Spleen (tissue), 11 donors: ENCODE data around the gene PLA2G5. TPM values are rescaled to one million over a fixed set of nuclear protein-coding genes. Genes with fewer than 3 reads are reported as not detected.

Experiments
- DNase-seq: peaks from one replicate; pipeline ENCODE4 v3.0.0-alpha.2; 2020
- H3K27ac ChIP-seq, 8 donors: fragments of 200-600 bp; sonication (generic) in 7 of 8; 1 replicate in 4 of 8; 2 replicates in 4 of 8; pipeline versions ENCODE4 v1.5.0 to v1.8.0; 2016 to 2021; ENCODE audit warnings: inconsistent platforms in 4 of 8, mild to moderate bottlenecking in 4 of 8, moderate library complexity in 1 of 8
- H3K27me3 ChIP-seq, 7 donors: fragments of 200-600 bp; sonication (generic) in 6 of 7; replicated peaks in 1 of 7; 1 replicate in 4 of 7; 2 replicates in 3 of 7; pipeline versions ENCODE4 v1.5.0 to v1.8.0; 2016 to 2021; ENCODE audit warnings: inconsistent platforms in 3 of 7, mild to moderate bottlenecking in 1 of 7
- H3K36me3 ChIP-seq, 6 donors: fragments of 200-600 bp; sonication (generic) in 5 of 6; 1 replicate in 4 of 6; 2 replicates in 2 of 6; pipeline versions ENCODE4 v1.5.0 to v1.8.0; 2016 to 2021; ENCODE audit warnings: inconsistent platforms in 2 of 6
- H3K4me1 ChIP-seq, 6 donors: fragments of 200-600 bp; sonication (generic) in 5 of 6; 1 replicate in 3 of 6; 2 replicates in 3 of 6; pipeline versions ENCODE4 v1.5.0 to v1.8.0; 2016 to 2021; ENCODE audit warnings: inconsistent platforms in 3 of 6
- H3K4me3 ChIP-seq, 8 donors: fragments of 200-600 bp; sonication (generic) in 7 of 8; 1 replicate in 4 of 8; 2 replicates in 4 of 8; pipeline versions ENCODE4 v1.5.0 to v1.8.0; 2016 to 2021; ENCODE audit warnings: inconsistent platforms in 4 of 8, mild to moderate bottlenecking in 4 of 8, moderate library complexity in 2 of 8
- H3K9me3 ChIP-seq, 8 donors: fragments of 200-600 bp; sonication (generic) in 7 of 8; 1 replicate in 4 of 8; 2 replicates in 4 of 8; pipeline versions ENCODE4 v1.5.0 to v1.8.0; 2016 to 2021; ENCODE audit warnings: inconsistent platforms in 4 of 8
- POLR2A ChIP-seq, 3 donors: fragments of 450-650 bp; IDR thresholded peaks; one replicate each; pipeline ENCODE4 v1.5.1; 2017; ENCODE audit warnings: antibody characterized with exemption in 3 of 3, mild to moderate bottlenecking in 1 of 3
- POLR2AphosphoS5 ChIP-seq, 3 donors: sonication (generic); formaldehyde crosslinking; IDR thresholded peaks; one replicate each; pipeline ENCODE4 v1.5.1; 2017; ENCODE audit warnings: antibody characterized with exemption in 3 of 3
- WGBS, 5 donors: extraction: QIAGEN DNeasy Blood & Tissue Kit in 3 of 5; methylation state at CpG; one replicate each; pipeline versions ENCODE4 v1.1.5 to v1.1.7; 2013 to 2018; 5-methylcytosine and 5-hydroxymethylcytosine counted together
- intact Hi-C: fragments of 100-400 bp; cut with DNase I; formaldehyde crosslinking; loops from one replicate; pipeline ENCODE4 v1.15.0; 2023; ENCODE audit warnings: low total_unique reads
- polyA plus RNA-seq, 3 donors: library from polyadenylated mRNA; stranded (reverse); fragments of 200-250 nt; gene quantifications; one replicate each; pipeline ENCODE4 v1.2.1, GENCODE V29; 2013
- total RNA-seq, 7 donors: library from RNA; depleted of rRNA in 3 of 7; stranded (reverse); fragments of >200 nt in 3 of 7; fragmentation: NEBNext Ultra II Directional in 4 of 7; extraction: Animal tissue kit (Norgen Biotek cat#: 25700) in 4 of 7; gene quantifications; one replicate each; pipeline versions ENCODE4 v1.1.0 to v1.2.1, GENCODE V29; 2016 to 2021
- TF ChIP-seq, protein P1 (sequence below), 11 experiments: fragments of 200-600 bp in 7 of 11; fragments of 450-650 bp in 4 of 11; sonication (generic) in 4 of 11; IDR thresholded peaks in 8 of 11; conservative IDR thresholded peaks in 3 of 11; 1 replicate in 7 of 11; 2 replicates in 4 of 11; pipeline versions ENCODE4 v1.4.0 to v1.8.0; 2016 to 2021; ENCODE audit warnings: antibody characterized with exemption in 11 of 11, inconsistent platforms in 4 of 11, mild to moderate bottlenecking in 1 of 11
- donor health status: healthy with polysubstance abuse.
- donor health status: DM: no; HTN: no; CAD: no; lungs with moderate emphysema.
- donor health status: DM: no; HTN: no; CAD: no.
- donor health status: Bipolar disorder and iron deficiency.
- donor health status: healthy.
- donor health status: DM: no; HTN: no; CAD: no.
- donor health status: DM: yes; HTN: yes; CAD: no.

Gene PLA2G5
- total and polyA plus RNA-seq, 10 donors, result 0.34 to 2.0 (median 0.89) TPM; not detected in 3

- Histone ChIP-seq H3K36me3 (no peaks in the 10 kb centered on the region), H3K9me3 (no peaks in the 10 kb centered on the region), H3K4me1 (peaks cover 0 to 17% (median 9%) of the 10 kb centered on the region in 6 donors), H3K27ac (no peak overlapping the region), H3K4me3 (no peak overlapping the region), H3K27me3 (no peaks in the 10 kb centered on the region)
- WGBS, 5 donors, result 81 to 90% (median 83%) methylated on average over 7 of the region's 7 CpGs
- TF ChIP-seq POLR2AphosphoS5 (IDR thresholded peaks at IDR 0.05), result no peak
- no peak for TF ChIP-seq POLR2A (IDR thresholded peaks at IDR 0.05)
- TF ChIP-seq, protein P1, sequence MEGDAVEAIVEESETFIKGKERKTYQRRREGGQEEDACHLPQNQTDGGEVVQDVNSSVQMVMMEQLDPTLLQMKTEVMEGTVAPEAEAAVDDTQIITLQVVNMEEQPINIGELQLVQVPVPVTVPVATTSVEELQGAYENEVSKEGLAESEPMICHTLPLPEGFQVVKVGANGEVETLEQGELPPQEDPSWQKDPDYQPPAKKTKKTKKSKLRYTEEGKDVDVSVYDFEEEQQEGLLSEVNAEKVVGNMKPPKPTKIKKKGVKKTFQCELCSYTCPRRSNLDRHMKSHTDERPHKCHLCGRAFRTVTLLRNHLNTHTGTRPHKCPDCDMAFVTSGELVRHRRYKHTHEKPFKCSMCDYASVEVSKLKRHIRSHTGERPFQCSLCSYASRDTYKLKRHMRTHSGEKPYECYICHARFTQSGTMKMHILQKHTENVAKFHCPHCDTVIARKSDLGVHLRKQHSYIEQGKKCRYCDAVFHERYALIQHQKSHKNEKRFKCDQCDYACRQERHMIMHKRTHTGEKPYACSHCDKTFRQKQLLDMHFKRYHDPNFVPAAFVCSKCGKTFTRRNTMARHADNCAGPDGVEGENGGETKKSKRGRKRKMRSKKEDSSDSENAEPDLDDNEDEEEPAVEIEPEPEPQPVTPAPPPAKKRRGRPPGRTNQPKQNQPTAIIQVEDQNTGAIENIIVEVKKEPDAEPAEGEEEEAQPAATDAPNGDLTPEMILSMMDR (IDR thresholded peaks at IDR 0.05 in 8 of 11, conservative IDR thresholded peaks at IDR 0.05 in 3 of 11), result no peak
- DNase-seq, result no peak
- intact Hi-C loops, result no loop called here
Measured at GRCh38 chr1:20115916-20116315, 45.9 kb downstream of the PLA2G5 start.

GRCh38 chr1:20117236-20117635 lies 47.2 kb downstream of the PLA2G5 start:
- TF ChIP-seq POLR2A (IDR thresholded peaks at IDR 0.05) (no peak), POLR2AphosphoS5 (IDR thresholded peaks at IDR 0.05) (no peak)
- TF ChIP-seq, protein P1 (IDR thresholded peaks at IDR 0.05 in 8 of 11, conservative IDR thresholded peaks at IDR 0.05 in 3 of 11), result no peak
- Histone ChIP-seq H3K27me3 (no peaks in the 10 kb centered on the region), H3K4me3 (no peak overlapping the region), H3K9me3 (no peaks in the 10 kb centered on the region), H3K4me1 (peaks cover 0 to 17% (median 9%) of the 10 kb centered on the region in 6 donors), H3K36me3 (no peaks in the 10 kb centered on the region), H3K27ac (no peak overlapping the region)
- DNase-seq, result no peak
- intact Hi-C loops, result no loop called here

DNA sequence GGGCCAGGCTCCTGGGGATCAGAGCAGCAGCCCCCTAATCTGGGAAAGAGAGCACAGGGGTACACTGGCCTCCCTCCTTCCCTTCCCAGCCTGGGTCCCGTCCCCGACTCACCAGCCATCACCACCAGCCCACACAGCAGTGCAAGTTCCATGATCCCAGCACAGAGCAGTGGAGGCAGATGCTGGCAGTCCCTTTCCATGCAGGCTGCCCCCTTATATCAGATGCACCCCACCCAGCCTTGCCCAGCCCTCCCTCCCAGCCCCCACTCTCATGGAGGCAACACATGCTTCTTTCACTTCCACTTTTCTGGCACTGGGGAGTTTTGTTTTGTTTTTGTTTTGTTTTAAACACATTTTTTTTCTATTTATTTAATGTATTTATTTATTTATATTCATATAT lies 49.4 kb downstream of the PLA2G5 start, which contains the start of gene PLA2G2D:
PLA2G2D (minus strand) TSS at position 190 of the 400 bp plus-strand sequence; CDS start at position 152, 38 bp downstream.
- intact Hi-C loops, result no loop called here
- H3K9me3 ChIP-seq, result no peaks in the 10 kb centered on the region
- no peaks in the 10 kb centered on the region for H3K27me3 ChIP-seq
- 70 to 96% (median 85%) methylated on average over 2 of the region's 2 CpGs for WGBS, 5 donors
- H3K36me3 ChIP-seq, result no peaks in the 10 kb centered on the region
- TF ChIP-seq POLR2AphosphoS5 (IDR thresholded peaks at IDR 0.05) (no peak), POLR2A (IDR thresholded peaks at IDR 0.05) (no peak)
- no peak within 1 kb of the TSS for H3K4me3 ChIP-seq
- H3K4me1 ChIP-seq, result peaks cover 0 to 28% (median 16%) of the 10 kb centered on the region in 6 donors
- peak within 1 kb of the TSS in 3 of 8 donors; percentile 16 to 51 (median 44) for H3K27ac ChIP-seq
- DNase-seq, result no peak

- H3K4me3 ChIP-seq, result no peak overlapping the region
- 89 to 98% (median 93%) methylated on average over 4 of the region's 4 CpGs for WGBS, 5 donors
- no peaks in the 10 kb centered on the region for H3K36me3 ChIP-seq
- TF ChIP-seq POLR2A (IDR thresholded peaks at IDR 0.05), result no peak
- no peak for TF ChIP-seq POLR2AphosphoS5 (IDR thresholded peaks at IDR 0.05)
- TF ChIP-seq, protein P1 (IDR thresholded peaks at IDR 0.05 in 8 of 11, conservative IDR thresholded peaks at IDR 0.05 in 3 of 11), result no peak
- no peak overlapping the region for H3K27ac ChIP-seq
- no peak for DNase-seq
- H3K27me3 ChIP-seq, result no peaks in the 10 kb centered on the region
- H3K9me3 ChIP-seq, result no peaks in the 10 kb centered on the region
- intact Hi-C loops, result no loop called here
- peaks cover 0 to 33% (median 17%) of the 10 kb centered on the region in 6 donors for H3K4me1 ChIP-seq
Measured at GRCh38 chr1:20120796-20121195, 50.8 kb downstream of the PLA2G5 start.
